HepG2 (cell line): ENCODE measurements around the gene RBM23. TPM values are rescaled to one million over a fixed set of nuclear protein-coding genes. Genes with fewer than 3 reads are reported as not detected.

Experiments
- ATAC-seq: fragments of 200-7000 bp; cut with Tn5 transposase; 3 replicates; pipeline ENCODE4 v1.9.1; 2020; ENCODE audit warnings: mild to moderate bottlenecking, moderate library complexity
- BruUV-seq: library from RNA; stranded (reverse); fragments of 400-500 nt; replicated peaks from 2 replicates; lab custom pipeline; 2021; lab: Mats Ljungman, UMichigan
- CTCF ChIA-PET: fragments of 300-600 bp; formaldehyde crosslinking; extraction: SDS; loops from one replicate; lab custom pipeline; 2021; ENCODE audit warnings: low total read pairs, inconsistent platforms, low intra/inter-chr PET ratio; lab: Yijun Ruan, JAX
- POLR2A ChIA-PET: fragments of 350-600 bp; sonication (Branson Sonifier 250); formaldehyde crosslinking; loops from one replicate; lab custom pipeline; 2020; ENCODE audit warnings: antibody characterized with exemption, inconsistent platforms; lab: Yijun Ruan, JAX
- DNase-seq: peaks from one replicate; pipeline ENCODE4 v3.0.0-alpha.2; 2015; ENCODE audit warnings: low spot score
- FAIRE-seq: peaks from 3 replicates; lab custom pipeline; 2011; peaks lifted over from hg19 to GRCh38; lab: Jason Lieb, UNC
- H2AFZ ChIP-seq: one replicate; pipeline ENCODE4 v1.6.1; 2011; ENCODE audit warnings: low read length, inconsistent platforms
- H3K27ac ChIP-seq: fragments of 300-600 bp; 3 replicates; pipeline ENCODE4 v1.8.0; 2011; ENCODE audit warnings: mixed run types, mild to moderate bottlenecking, mixed read lengths, low read length, inconsistent platforms; ENCODE audit not compliant: insufficient read depth; ENCODE audit errors: extremely low read length
- H3K27me3 ChIP-seq, 2 experiments: fragments of 200-600 bp in 1 of 2; 2 replicates in 1 of 2; 3 replicates in 1 of 2; pipeline versions ENCODE4 v1.6.0 to v1.8.0; 2011; ENCODE audit warnings: low read length in 2 of 2, mild to moderate bottlenecking in 2 of 2, moderate library complexity in 2 of 2, inconsistent platforms in 1 of 2; ENCODE audit not compliant: insufficient read depth in 2 of 2, control insufficient read depth in 1 of 2
- H3K36me3 ChIP-seq, 2 experiments: fragments of 200-600 bp in 1 of 2; replicated peaks in 1 of 2; 2 replicates in 1 of 2; 3 replicates in 1 of 2; pipeline versions ENCODE4 v1.5.1 to v1.8.0; 2011; ENCODE audit warnings: low read length in 2 of 2, inconsistent platforms in 1 of 2; ENCODE audit not compliant: insufficient read depth in 2 of 2, control insufficient read depth in 1 of 2
- H3K4me1 ChIP-seq: 2 replicates; pipeline ENCODE4 v1.5.1; 2012; ENCODE audit warnings: low read length, inconsistent platforms; ENCODE audit not compliant: insufficient read depth
- H3K4me2 ChIP-seq: 2 replicates; pipeline ENCODE4 v1.6.0; 2011; ENCODE audit warnings: low read depth, low read length, inconsistent platforms
- H3K4me3 ChIP-seq, 3 experiments: fragments of 200-600 bp in 1 of 3; sonication (generic), shearing (Covaris generic) in 1 of 3; replicated peaks in 1 of 3; 2 replicates each; pipeline ENCODE4 v1.5.1; 2011 to 2016; ENCODE audit warnings: low read length in 3 of 3, inconsistent platforms in 2 of 3, low read depth in 2 of 3, mild to moderate bottlenecking in 2 of 3, control low read depth in 1 of 3, mixed read lengths in 1 of 3; ENCODE audit not compliant: insufficient read depth in 1 of 3
- H3K79me2 ChIP-seq: one replicate; pipeline ENCODE4 v1.6.1; 2011; ENCODE audit warnings: low read length, inconsistent platforms; ENCODE audit not compliant: insufficient read depth
- H3K9ac ChIP-seq: 2 replicates; pipeline ENCODE4 v1.6.0; 2011; ENCODE audit warnings: mild to moderate bottlenecking, low read depth, low read length, inconsistent platforms; ENCODE audit not compliant: insufficient read depth
- H3K9me3 ChIP-seq: 2 replicates; pipeline ENCODE4 v1.5.1; 2012; ENCODE audit warnings: mild to moderate bottlenecking, low read length
- H4K20me1 ChIP-seq: 2 replicates; pipeline ENCODE4 v1.6.0; 2011; ENCODE audit warnings: inconsistent platforms, mild to moderate bottlenecking, low read length, moderate library complexity; ENCODE audit not compliant: insufficient read depth
- GABPA ChIP-seq, 2 experiments: IDR thresholded peaks; 2 replicates each; pipeline ENCODE4 v1.6.1; 2011 to 2016; ENCODE audit warnings: low read depth in 2 of 2, low read length in 1 of 2, missing biosample characterization in 1 of 2, missing genetic modification characterization in 1 of 2
- PHF20 ChIP-seq: sonication (generic); formaldehyde crosslinking; IDR thresholded peaks from 2 replicates; pipeline ENCODE4 v1.5.0; 2020; ENCODE audit warnings: mild to moderate bottlenecking, missing genetic modification reagents
- SNAI1 ChIP-seq: sonication (generic); formaldehyde crosslinking; IDR thresholded peaks from 2 replicates; pipeline ENCODE4 v1.5.0; 2020; ENCODE audit warnings: mild to moderate bottlenecking, missing genetic modification reagents, borderline replicate concordance
- WGBS: methylation state at CpG from one replicate; pipeline ENCODE4 v1.1.6; 2017; ENCODE audit warnings: low lambda C conversion rate; 5-methylcytosine and 5-hydroxymethylcytosine counted together
- in situ Hi-C: cut with HindIII; loops from 2 replicates; pipeline ENCODE4 v1.10.0; 2017; ENCODE audit warnings: low pct_unique_long_range_greater_than_20kb; ENCODE audit not compliant: extremely low pct_ligation_motif_present
- intact Hi-C: fragments of 100-400 bp; cut with micrococcal nuclease; formaldehyde crosslinking; loops from one replicate; pipeline ENCODE4 v1.10.0; 2022; ENCODE audit not compliant: unreplicated experiment
- polyA plus RNA-seq, 8 experiments: library from polyadenylated mRNA; depleted of rRNA in 3 of 8; stranded (reverse) in 7 of 8; unstranded in 1 of 8; fragments of >200 nt; fragmentation: Illumina TruSeq in 4 of 8; extraction: Trizol in 4 of 8; gene quantifications; 2 replicates each; pipeline versions ENCODE4 v1.2.1 to v1.2.3, GENCODE V29; 2011 to 2016; ENCODE audit warnings: low read depth in 4 of 8, missing spikeins in 1 of 8, mixed read lengths in 1 of 8; ENCODE audit not compliant: insufficient read depth in 1 of 8
- total RNA-seq, 5 experiments: library from RNA; depleted of rRNA; stranded (reverse); fragments of >200 nt; fragmentation: Illumina TruSeq; extraction: Trizol; gene quantifications; 2 replicates each; pipeline ENCODE4 v1.2.3, GENCODE V29; 2016; ENCODE audit warnings: low read depth in 1 of 5
- TF ChIP-seq, protein P1 (sequence below): IDR thresholded peaks from 2 replicates; pipeline ENCODE4 v1.6.1; 2016; ENCODE audit warnings: missing biosample characterization, missing genetic modification reagents, low read depth

The RBM23 gene
- total and polyA plus RNA-seq, 2 of the 13 experiments (the other 11 are each of a cell fraction or from before 2014, with no cell fraction given), result 1.5 to 2.1 TPM

DNA sequence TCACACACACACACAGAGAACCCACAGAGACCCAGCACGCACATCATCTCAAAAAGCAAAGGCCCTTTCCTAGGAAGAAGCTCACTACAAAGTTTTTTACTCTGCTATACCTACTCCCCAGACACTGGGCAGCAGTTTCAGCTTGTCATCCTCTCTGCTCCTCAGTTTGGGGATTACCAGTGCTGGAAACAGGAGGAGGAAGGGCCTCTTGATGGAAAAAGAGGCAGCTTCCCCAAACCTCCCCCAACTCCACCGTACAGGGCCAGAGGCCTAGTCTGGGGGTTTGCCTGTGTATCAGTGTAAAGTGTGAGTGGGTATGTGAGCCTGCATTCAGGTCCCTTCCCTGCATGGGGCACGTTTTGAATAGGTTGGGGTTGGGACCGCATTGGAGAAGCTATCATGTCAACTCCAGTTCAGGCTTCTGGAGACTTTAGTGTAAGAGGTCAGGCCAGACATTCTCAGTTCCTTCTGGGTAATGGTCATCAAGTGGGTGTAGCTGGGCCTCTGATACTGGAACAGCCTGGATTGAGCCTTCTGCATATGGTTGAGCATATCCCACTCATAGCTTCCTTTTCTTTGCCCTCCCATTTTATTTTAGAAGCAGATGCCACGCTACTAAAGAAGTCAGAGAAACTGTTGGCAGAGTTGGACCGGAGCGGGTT lies 34.7 kb downstream of the RBM23 start:
- no TSS peak for BruUV-seq
- Histone ChIP-seq H3K4me3 (no peak overlapping the region), H4K20me1 (no peaks in the 10 kb centered on the region), H3K4me1 (peaks cover 18% of the 10 kb centered on the region), H3K36me3 (no peaks in the 10 kb centered on the region)
- 43% methylated on average over 7 of the region's 7 CpGs for WGBS
- in situ Hi-C loops, result no loop called here
- CTCF ChIA-PET, result no interaction called here
- no peak for FAIRE-seq
- no peak for DNase-seq
- TF ChIP-seq PHF20 (CRISPR knock-in tag) (0 out of 2 replicates have a peak, but pooled peaks have one; percentile 37), SNAI1 (CRISPR knock-in tag) (no peak), GABPA (IDR thresholded peaks at IDR 0.05; ENCODE audit: low read depth, low read length) (0 out of 2 replicates have a peak, but pooled peaks have one; percentile 1), GABPA (CRISPR knock-in tag; IDR thresholded peaks at IDR 0.05; ENCODE audit: low read depth) (no peak)
- TF ChIP-seq, protein P1, sequence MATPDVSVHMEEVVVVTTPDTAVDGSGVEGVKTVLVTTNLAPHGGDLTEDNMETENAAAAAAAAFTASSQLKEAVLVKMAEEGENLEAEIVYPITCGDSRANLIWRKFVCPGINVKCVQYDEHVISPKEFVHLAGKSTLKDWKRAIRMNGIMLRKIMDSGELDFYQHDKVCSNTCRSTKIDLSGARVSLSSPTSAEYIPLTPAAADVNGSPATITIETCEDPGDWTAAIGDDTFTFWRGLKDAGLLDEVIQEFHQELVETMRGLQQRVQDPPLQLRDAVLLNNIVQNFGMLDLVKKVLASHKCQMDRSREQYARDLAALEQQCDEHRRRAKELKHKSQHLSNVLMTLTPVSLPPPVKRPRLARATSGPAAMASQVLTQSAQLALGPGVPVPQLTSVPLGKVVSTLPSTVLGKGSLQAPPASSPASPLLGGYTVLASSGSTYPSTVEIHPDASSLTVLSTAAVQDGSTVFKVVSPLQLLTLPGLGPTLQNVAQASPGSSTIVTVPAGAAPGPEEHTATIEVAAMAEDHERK (CRISPR knock-in tag), result no peak
- TF ChIP-seq, all 625 proteins: peak for 2
- no peak overlapping the region for H3K27ac ChIP-seq
- POLR2A ChIA-PET, result interaction anchor here (0.6 to 5.3 kb wide), 6 partner anchors 12 to 123 kb away, joined by 3 to 53 read pairs (median 4); partner anchors contain the start of genes LRP10, OXA1L and PRMT5
- no peaks in the 10 kb centered on the region for H3K9me3 ChIP-seq
- ATAC-seq, result peak; percentile 3
- H2AFZ ChIP-seq, result no peak overlapping the region
- intact Hi-C loops, result no loop called here
- H3K27me3 ChIP-seq, result peaks cover 12 to 62% of the 10 kb centered on the region in 2 experiments; a peak in 4 of 5 replicates
- H3K4me2 ChIP-seq, result no peak overlapping the region
- H3K79me2 ChIP-seq, result no peaks in the 10 kb centered on the region
- no peak overlapping the region for H3K9ac ChIP-seq
